HL-60 (cell line): ENCODE results near the gene AWAT1.

Experiments
- DNase-seq, 2 experiments: peaks; one replicate each; pipeline ENCODE4 v3.0.0-alpha.2; 2010 to 2020; ENCODE audit warnings: low read depth in 1 of 2, low spot score in 1 of 2
- H3K27ac ChIP-seq: fragments of 250-450 bp; sonication (Bioruptor Pico); replicated peaks from 2 replicates; pipeline ENCODE4 v1.5.1; 2020; ENCODE audit warnings: mild to moderate bottlenecking, moderate library complexity
- H3K27me3 ChIP-seq: fragments of 250-450 bp; sonication (Bioruptor Pico); 2 replicates; pipeline ENCODE4 v1.5.1; 2021; ENCODE audit warnings: mild to moderate bottlenecking, moderate library complexity; ENCODE audit not compliant: insufficient read depth, poor library complexity, severe bottlenecking
- H3K4me3 ChIP-seq: replicated peaks from 2 replicates; pipeline ENCODE4 v1.5.1; 2011; ENCODE audit warnings: mild to moderate bottlenecking, control low read depth, low read length; ENCODE audit not compliant: insufficient read depth
- CTCF ChIP-seq: IDR thresholded peaks from one replicate; pipeline ENCODE4 v1.5.1; 2011; ENCODE audit warnings: low read length, control low read depth, inconsistent platforms; ENCODE audit not compliant: insufficient read depth
- GABPA ChIP-seq: IDR thresholded peaks from 2 replicates; pipeline ENCODE4 v1.6.1; 2012; ENCODE audit warnings: low read depth
- POLR2AphosphoS5 ChIP-seq: IDR thresholded peaks from 2 replicates; pipeline ENCODE4 v1.6.1; 2012; ENCODE audit warnings: low read depth
- REST ChIP-seq: IDR thresholded peaks from 2 replicates; pipeline ENCODE4 v1.6.1; 2012; ENCODE audit warnings: low read depth; ENCODE audit not compliant: insufficient replicate concordance
- SPI1 ChIP-seq: IDR thresholded peaks from 2 replicates; pipeline ENCODE4 v1.6.1; 2012; ENCODE audit warnings: low read depth, mild to moderate bottlenecking, borderline replicate concordance

AWAT1 gene

GRCh38 chrX:70289168-70289792 lies 54.8 kb downstream of the AWAT1 start:
- H3K4me3 ChIP-seq, result peak overlapping the region; percentile 70
- H3K27ac ChIP-seq, result peak overlapping the region; percentile 50
- DNase-seq, result no peak
- TF ChIP-seq SPI1 (no peak), REST (no peak), POLR2AphosphoS5 (no peak), GABPA (no peak), CTCF (no peak)
- no peaks in the 10 kb centered on the region for H3K27me3 ChIP-seq
